ENCODE data around the gene SUV39H2.

GRCh38 chr10:14891151-14891550, 12.5 kb downstream of the SUV39H2 start:
- TF ChIP-seq CTCF (IDR thresholded peaks at IDR 0.05) = no peak
- TF ChIP-seq POLR2A (IDR thresholded peaks at IDR 0.05) = no peak
